GM19351 (cell line): ENCODE measurements around the gene ZNF345.

ENCODE experiments used
- ATAC-seq: cut with Tn5 transposase; IDR thresholded peaks from one replicate; pipeline ENCODE4 v1.9.1; 2021; ENCODE audit warnings: mild to moderate bottlenecking, moderate library complexity; ENCODE audit not compliant: unreplicated experiment

The ZNF345 gene

DNA sequence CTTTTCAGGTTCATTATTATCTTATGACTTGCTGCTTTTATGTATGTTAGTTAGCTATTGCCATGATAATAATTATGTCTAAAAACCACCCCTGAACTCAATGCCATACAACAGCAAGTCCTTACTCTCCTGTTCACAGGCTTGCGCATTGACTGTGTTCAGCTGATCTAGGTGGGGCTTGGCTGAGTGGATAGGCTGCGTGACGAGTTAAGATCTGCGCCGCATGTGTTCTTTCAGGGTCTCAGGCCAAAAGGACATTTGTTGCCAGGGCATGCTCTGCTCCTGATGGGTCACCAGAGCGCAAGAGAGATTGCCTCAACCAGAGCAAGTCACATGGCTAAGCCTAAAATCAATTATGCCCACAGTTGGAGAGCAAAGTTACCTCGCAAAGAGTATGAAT is 66.3 kb downstream of the ZNF345 start:
- no peak for ATAC-seq

GRCh38 chr19:36918090-36918489 is 67.4 kb downstream of the ZNF345 start:
- ATAC-seq: no peak
